A549 treated with DMSO at 1 μM for 4 hours (cell line): ENCODE results near the gene CTAG1A. TPM values are rescaled to one million over a fixed set of nuclear protein-coding genes. Genes with fewer than 3 reads are reported as not detected.

Experiments
- total RNA-seq: library from RNA; stranded (reverse); fragments of 200-300 nt; extraction: Qiagen RNA extraction; gene quantifications from 5 replicates; pipeline ENCODE4 v1.2.3, GENCODE V29; 2022; ENCODE audit warnings: low read depth

Gene CTAG1A
- not detected in 5 replicates for total RNA-seq

GRCh38 chrX:154584585-154585183 is at the start of gene CTAG1A:
Gene CTAG1A, plus strand, starts transcription at chrX:154585133. Its CDS starts 74 bp downstream, at chrX:154585207.

GRCh38 chrX:154546354-154547244 is 38.3 kb upstream of the CTAG1A start, which contains the start of gene G6PD:
Gene G6PD, minus strand, starts transcription at chrX:154546846. Its CDS starts 691 bp downstream, at chrX:154546155.

GRCh38 chrX:154547245-154548027 is 37.5 kb upstream of the CTAG1A start, which contains the start of gene IKBKG:
Gene IKBKG, plus strand, starts transcription at chrX:154547620. Its CDS starts 4,383 bp downstream, at chrX:154552003.

GRCh38 chrX:154619182-154619581 is 34.2 kb downstream of the CTAG1A start, which contains the start of gene CTAG1B:
Gene CTAG1B, minus strand, starts transcription at chrX:154619282. Its CDS starts 64 bp downstream, at chrX:154619218.

Other genes with a start within 250 kb of the CTAG1A start
- 1,489 to 1,751 TPM (median 1,561 TPM) in 5 replicates for gene FLNA, start 210.5 kb upstream of the CTAG1A start, total RNA-seq
- 137 to 159 TPM (median 152 TPM) in 5 replicates for gene EMD, start 205.8 kb upstream of the CTAG1A start, total RNA-seq
- gene RPL10, start 186.8 kb upstream of the CTAG1A start, total RNA-seq, result 4,944 to 5,934 TPM (median 5,259 TPM) in 5 replicates
- 26.5 to 29.9 TPM (median 27.4 TPM) in 5 replicates for gene DNASE1L1, start 175.9 kb upstream of the CTAG1A start, total RNA-seq
- 26.6 to 37.0 TPM (median 35.2 TPM) in 5 replicates for gene TAFAZZIN, start 173.6 kb upstream of the CTAG1A start, total RNA-seq
- 82.2 to 107 TPM (median 102 TPM) in 5 replicates for gene ATP6AP1, start 156.5 kb upstream of the CTAG1A start, total RNA-seq
- gene GDI1, start 148.0 kb upstream of the CTAG1A start, total RNA-seq, result 92.2 to 99.4 TPM (median 97.5 TPM) in 5 replicates
- 94.9 to 121 TPM (median 111 TPM) in 5 replicates for gene FAM50A, start 141.0 kb upstream of the CTAG1A start, total RNA-seq
- gene PLXNA3, start 126.9 kb upstream of the CTAG1A start, total RNA-seq, result 5.4 to 17.5 TPM (median 12.2 TPM) in 5 replicates
- gene LAGE3, start 105.9 kb upstream of the CTAG1A start, total RNA-seq, result 44.8 to 69.5 TPM (median 62.9 TPM) in 5 replicates
- gene UBL4A, start 98.5 kb upstream of the CTAG1A start, total RNA-seq, result 64.6 to 70.4 TPM (median 66.2 TPM) in 5 replicates
- gene SLC10A3, start 94.5 kb upstream of the CTAG1A start, total RNA-seq, result 35.4 to 42.5 TPM (median 38.9 TPM) in 5 replicates
- gene FAM3A, start 68.9 kb upstream of the CTAG1A start, total RNA-seq, result 37.8 to 47.0 TPM (median 42.4 TPM) in 5 replicates
- gene G6PD, start 38.3 kb upstream of the CTAG1A start, total RNA-seq, result 1,297 to 1,681 TPM (median 1,624 TPM) in 5 replicates
- 33.0 to 45.1 TPM (median 42.9 TPM) in 5 replicates for gene IKBKG, start 37.5 kb upstream of the CTAG1A start, total RNA-seq
- gene CTAG1B, start 34.1 kb downstream of the CTAG1A start, total RNA-seq, result not detected in 5 replicates
- gene CTAG2, start 68.4 kb downstream of the CTAG1A start, total RNA-seq, result not detected in 5 replicates
- gene GAB3, start 165.9 kb downstream of the CTAG1A start, total RNA-seq, result 0.30 to 0.76 TPM (median 0.42 TPM) in 5 replicates
- gene DKC1, start 177.7 kb downstream of the CTAG1A start, total RNA-seq, result 166 to 215 TPM (median 177 TPM) in 5 replicates
- 14.4 to 17.7 TPM (median 16.7 TPM) in 5 replicates for gene MPP1, start 220.4 kb downstream of the CTAG1A start, total RNA-seq
- not detected in 5 replicates for gene SMIM9, start 249.5 kb downstream of the CTAG1A start, total RNA-seq